ENCODE measurements around the gene CEP83.
"Not testable (repeated sequence)": the region's sequence is repeated elsewhere in the genome, so short reads cannot be mapped to it uniquely, and the experiment has no call there.

Gene CEP83

DNA sequence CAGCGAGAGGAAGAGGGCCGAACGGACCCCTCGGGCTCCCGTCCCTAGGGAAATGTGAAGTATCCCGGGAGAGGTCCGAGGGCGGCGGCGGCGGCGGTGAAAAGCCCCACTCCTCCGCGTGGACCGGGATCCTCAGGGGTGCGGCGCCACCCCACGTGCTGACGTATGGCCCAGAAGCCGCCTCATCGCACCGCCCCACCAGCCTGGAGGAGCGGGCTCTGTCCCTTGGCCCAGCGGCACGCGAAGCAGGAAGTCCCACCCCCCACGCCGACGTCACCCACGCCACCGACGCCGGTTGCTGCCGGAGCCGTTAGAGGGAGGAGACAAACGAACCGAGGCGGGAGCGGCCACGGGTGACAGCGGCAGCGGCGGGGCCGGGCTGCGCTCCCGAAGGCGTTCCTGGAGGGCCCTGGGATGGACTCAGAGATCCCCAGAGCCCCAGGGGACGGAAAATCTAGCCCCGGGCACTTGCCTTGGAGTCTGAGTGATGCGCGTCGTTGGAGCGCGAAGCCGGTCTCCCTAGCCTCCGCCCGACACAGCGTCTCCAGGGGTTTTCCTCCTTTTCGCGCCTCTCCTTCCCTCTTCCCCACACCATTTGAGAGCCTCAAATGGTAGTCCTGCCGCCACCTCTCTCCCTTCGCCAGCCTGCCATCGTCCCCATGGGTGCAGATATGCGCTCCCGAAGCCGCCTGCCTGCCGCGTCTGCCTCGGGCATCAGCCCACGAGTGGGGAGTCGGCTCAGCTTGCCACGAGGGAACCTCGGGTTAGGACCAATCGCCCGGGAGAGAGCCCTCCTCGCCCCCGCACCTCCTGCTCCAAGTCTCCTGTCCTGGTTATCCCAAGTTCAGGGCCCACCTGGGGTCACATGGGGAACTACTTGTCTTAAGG, at the start of gene CEP83:
CEP83 (minus strand) TSS at position 140 of the 888 bp plus-strand sequence. CDS start 47,377 bp downstream, outside the sequence.
- DNase-seq (ENCODE audit: extremely low read depth in 1 of 2, low read depth in 1 of 2) = peak; percentile 86 to 95

GRCh38 chr12:94509317-94509716, 49.6 kb upstream of the CEP83 start:
- DNase-seq (ENCODE audit: extremely low read depth in 1 of 2, low read depth in 1 of 2) = no peak

DNA sequence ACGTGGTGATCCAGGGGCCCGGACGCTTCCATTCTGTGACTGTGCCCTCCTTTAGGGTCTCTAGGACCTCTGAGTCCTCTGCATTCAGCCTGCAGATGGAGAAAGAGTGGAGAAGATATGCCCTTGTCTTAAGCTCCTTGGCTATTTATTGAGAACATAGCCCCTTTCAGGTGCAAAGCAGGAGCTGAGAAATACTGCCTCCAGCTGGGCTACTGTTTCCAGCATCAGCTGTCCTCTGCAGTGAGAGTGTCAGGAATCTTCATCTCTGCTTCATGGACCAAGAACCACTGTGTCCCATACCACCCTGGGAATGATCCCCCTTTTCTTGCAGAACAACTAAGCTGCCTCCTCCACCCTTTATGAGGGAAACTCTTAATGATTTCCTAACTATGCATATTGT, 47.8 kb upstream of the CEP83 start:
- DNase-seq (ENCODE audit: extremely low read depth in 1 of 2, low read depth in 1 of 2) = no peak

- DNase-seq (ENCODE audit: extremely low read depth in 1 of 2, low read depth in 1 of 2) = no peak
These were observed 44.7 kb upstream of the CEP83 start for GRCh38 chr12:94504386-94504785.

GRCh38 chr12:94503619-94504018, 44.0 kb upstream of the CEP83 start:
- DNase-seq (ENCODE audit: extremely low read depth in 1 of 2, low read depth in 1 of 2) = no peak

DNA sequence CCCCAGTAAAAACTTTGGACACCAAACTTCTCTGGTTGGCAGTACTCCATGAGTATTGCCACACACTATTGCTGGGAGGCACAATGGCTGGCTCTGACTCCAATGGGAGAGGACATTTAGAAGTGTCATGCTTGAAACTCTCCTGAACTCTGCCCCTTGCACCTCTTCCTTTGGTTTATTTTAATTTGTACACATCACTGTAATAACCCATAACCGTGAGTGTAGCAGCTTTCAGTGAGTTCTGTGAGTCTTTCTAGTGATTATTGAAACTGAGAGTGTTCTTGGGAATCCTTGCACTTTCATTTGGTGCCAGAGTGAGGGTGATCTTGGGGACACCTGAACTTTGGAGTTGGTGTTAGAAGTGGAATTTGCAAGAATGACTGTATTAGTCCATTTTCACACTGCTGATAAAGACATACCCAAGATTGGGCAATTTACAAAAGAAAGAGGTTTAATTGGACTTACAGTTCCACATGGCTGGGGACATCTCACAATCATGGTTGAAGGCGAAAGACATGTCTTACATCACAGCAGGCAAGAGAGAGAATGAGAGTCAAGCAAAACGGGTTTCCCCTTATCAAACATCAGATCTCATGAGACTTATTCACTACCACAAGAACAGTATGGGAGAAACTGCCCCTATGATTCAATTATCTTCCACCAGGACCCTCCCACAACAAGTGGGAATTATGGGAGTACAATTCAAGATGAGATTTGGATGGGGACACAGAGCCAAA, 41.3 kb upstream of the CEP83 start:
- no peak for DNase-seq (ENCODE audit: extremely low read depth in 1 of 2, low read depth in 1 of 2)

- DNase-seq (ENCODE audit: extremely low read depth in 1 of 2, low read depth in 1 of 2) = no peak
These were observed 39.0 kb upstream of the CEP83 start for GRCh38 chr12:94498698-94499097.

DNA sequence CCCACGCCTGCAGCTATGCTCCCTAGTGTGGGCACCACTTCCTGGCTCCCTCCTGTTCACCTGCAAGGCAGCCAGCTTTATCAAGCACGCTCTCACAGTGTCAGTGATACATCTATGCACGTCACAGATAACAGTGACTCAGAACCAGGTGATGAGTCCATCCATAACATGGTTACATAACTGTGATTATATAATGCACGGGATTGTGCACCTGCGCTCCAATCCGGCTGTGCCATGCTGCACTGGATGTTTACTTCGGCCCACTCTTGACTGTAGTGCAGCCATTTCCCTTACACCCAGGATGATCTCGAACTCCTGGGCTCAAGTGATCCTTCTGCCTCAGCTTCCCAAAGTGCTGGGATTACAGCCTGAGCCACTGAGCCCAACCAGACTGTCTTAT, 38.4 kb upstream of the CEP83 start:
- no peak for DNase-seq (ENCODE audit: extremely low read depth in 1 of 2, low read depth in 1 of 2)

DNA sequence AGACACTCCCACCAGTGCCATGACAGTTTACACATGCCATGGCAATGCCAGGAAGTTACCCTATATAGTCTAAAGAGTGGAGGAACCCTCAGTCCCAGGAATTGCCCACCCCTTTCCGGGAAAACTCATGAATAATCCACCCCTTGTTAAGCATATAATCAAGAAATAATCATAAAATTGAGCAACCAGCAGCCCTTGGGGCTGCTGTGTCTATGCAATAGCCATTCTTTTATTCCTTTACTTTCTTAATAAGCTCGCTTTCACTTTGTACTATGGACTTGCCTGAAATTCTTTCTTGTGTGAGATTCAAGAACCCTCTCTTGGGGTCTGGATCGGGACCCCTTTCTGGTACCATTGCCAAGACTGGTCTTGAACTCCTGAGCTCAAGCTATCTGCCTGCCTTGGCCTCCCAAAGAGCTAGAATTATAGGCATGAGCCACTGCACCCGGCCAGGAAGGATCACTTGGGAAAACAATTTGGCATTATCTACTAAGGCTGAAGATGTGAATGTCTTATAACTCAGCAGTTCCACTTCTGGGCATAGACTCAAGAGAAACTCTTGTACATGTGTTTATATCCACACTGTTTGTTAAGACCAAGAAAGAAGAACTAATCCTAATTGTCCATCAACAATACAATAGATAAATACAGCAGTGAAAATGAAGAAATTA, 35.9 kb upstream of the CEP83 start:
- DNase-seq (ENCODE audit: extremely low read depth in 1 of 2, low read depth in 1 of 2) = no peak

GRCh38 chr12:94491489-94491888, 31.8 kb upstream of the CEP83 start:
- no peak for DNase-seq (ENCODE audit: extremely low read depth in 1 of 2, low read depth in 1 of 2)

DNA sequence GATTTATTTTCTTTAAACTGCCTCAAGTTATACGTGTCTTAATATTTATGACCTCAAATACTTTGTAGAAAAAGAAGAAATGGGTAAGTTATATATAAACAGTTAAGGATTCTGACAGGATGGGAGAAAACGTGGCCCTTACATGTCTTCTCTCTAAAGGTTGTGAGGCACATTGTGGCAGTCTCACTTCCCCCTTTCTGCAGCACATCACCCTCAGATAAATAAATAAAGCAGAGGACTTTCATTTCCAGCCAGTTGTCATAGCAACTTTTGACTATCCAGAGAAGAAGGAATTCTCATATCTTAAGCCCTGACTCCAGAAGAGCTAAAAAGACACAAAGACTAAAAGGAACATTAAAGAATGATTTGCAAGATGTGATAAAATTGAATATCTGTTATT, 28.8 kb upstream of the CEP83 start:
- no peak for DNase-seq (ENCODE audit: extremely low read depth in 1 of 2, low read depth in 1 of 2)

DNA sequence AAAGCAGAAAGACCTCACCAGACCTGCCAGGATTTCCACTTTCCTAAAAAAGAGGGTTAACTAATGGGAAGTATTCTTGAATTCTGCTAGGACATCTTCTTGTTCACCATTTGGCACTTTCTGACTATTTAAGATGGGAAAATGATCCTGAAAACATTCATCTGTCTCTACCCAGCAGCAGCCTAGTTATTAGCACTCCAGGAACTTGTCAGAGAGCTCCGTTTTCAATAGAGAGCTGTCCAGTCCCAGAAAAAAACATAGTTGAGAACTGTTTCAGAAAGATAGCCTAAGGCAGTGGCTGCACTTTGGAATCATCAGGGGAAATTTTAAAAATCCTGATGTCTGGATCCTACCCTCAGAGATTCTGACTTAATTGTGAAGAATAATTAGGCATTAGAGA, 22.1 kb upstream of the CEP83 start:
- no peak for DNase-seq (ENCODE audit: extremely low read depth in 1 of 2, low read depth in 1 of 2)

DNA sequence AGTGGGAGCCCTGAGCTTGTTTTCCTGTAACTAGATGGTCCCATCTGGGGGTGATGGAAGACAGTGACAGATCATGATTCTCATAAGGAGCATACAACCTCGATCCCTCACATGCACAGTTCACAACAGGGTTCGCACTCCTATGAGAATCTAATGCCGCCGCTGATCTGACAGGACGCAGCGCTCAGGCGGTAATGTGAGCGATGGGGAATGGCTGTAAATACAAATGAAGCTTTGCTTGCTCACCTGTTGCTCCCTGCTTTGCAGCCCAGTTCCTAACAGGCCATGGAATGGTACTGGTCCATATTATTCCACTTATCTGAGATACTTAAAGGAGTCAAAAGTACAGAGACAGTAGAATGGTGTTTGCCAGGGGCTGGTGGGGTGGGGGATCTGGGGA, 9.9 kb upstream of the CEP83 start:
- DNase-seq (ENCODE audit: extremely low read depth in 1 of 2, low read depth in 1 of 2) = no peak

- DNase-seq (ENCODE audit: extremely low read depth in 1 of 2, low read depth in 1 of 2) = no peak
These were observed 921 bp upstream of the CEP83 start for GRCh38 chr12:94460616-94460959.

- DNase-seq (ENCODE audit: extremely low read depth in 1 of 2, low read depth in 1 of 2) = peak in 1 of 2 donors; percentile 1
These were observed 565 bp downstream of the CEP83 start for GRCh38 chr12:94458877-94459727.

DNA sequence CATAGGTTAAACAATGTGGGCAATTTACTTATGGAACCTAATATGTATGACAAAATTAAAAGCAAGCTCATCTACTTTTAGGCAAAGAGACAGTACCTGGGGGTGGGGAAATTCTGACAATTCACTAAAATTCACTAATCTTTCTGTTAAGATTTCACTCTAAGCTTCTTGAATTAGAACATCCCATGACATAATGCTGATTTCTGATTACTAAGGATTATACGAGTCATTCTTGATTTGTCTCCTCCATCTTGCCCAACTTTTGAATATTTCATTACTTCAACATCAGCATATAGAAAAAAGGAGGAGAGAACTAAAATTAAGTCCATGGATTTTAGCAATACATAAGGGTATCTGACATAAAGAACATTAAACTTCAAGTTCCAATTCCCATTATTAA, 2.4 kb downstream of the CEP83 start:
- DNase-seq (ENCODE audit: extremely low read depth in 1 of 2, low read depth in 1 of 2) = no peak

- not testable (repeated sequence) for DNase-seq (ENCODE audit: extremely low read depth in 1 of 2, low read depth in 1 of 2)
These were observed 5.3 kb downstream of the CEP83 start for GRCh38 chr12:94454318-94454717.

DNA sequence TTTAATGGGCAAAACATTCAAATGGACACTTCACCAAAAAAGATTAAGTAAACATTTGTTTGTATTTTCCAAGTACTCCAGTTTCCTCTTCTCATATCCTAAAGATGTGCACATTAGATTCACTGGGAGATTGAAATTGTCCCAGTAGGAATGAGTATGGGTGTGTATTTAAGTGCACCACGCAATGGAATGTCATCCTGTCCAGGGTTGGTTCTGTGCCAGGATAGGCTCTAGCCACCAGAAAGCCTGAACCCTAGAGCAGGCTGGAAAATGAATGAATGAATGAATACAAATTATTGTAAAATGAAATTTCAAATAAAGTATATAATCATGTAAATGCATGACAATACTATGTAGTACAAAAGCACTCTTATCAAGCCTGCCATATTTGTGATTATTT, 14.0 kb downstream of the CEP83 start:
- no peak for DNase-seq (ENCODE audit: extremely low read depth in 1 of 2, low read depth in 1 of 2)

DNA sequence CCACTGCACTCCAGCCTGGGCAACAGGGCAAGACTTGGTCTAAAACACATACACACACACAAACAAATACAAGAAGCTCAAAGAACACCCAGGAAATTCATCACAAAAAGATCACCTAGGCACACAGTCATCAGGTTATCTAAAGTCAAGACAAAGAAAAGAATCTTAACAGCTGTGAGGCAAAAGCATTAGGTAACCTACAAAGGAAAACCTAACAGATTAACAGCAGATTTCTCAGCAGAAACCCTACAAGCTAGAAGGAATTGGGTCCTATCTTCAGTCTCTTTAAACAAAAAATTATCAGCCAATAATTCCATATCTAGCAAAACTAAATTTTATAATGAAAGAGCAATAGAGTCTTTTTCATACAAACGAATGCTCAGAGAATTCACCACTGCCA, 22.4 kb downstream of the CEP83 start:
- no peak for DNase-seq (ENCODE audit: extremely low read depth in 1 of 2, low read depth in 1 of 2)

DNA sequence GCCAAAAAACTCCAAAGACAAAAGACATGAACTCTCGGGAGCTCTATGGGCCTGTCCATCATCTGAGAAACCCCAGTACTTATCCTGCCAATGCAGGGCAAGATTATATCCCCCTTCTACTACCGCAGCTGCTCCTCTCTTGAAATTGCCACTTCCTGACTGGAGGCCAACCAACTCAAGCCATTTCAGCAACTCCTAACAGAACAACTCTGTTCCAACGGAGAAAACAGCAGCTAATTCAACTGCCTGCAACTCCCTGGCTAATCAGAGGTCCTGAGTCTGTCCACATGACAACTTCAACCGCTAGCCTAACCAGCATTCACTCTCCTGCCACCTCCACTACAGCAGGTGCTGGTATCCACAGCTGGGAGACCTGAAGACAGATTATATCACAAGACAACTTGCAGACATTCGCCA, 24.1 kb downstream of the CEP83 start:
- no peak for DNase-seq (ENCODE audit: extremely low read depth in 1 of 2, low read depth in 1 of 2)

DNA sequence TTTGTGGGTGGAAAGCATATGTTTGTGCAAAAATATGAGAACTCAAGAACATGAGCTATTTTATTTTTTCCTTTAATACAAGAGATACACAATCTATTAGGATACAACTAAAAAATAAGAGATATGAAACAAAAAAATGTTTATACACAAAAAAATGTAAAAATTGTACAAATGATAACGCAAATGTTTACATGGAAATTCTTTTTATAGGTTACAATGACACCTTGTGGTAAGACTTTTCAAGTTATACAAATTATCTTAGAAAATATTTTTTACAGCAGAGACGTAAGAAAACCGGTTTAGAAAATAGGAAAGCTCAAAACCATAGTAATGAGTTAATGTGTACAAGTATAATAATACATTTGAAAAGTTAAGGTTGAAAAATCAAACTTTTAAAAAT, 25.5 kb downstream of the CEP83 start:
- no peak for DNase-seq (ENCODE audit: extremely low read depth in 1 of 2, low read depth in 1 of 2)
